Islet precursor cell (in vitro differentiated cells): Measurements from ENCODE around the gene MAGOHB.
A peak's percentile ranks its signal among the peaks of the same experiment; 100 is the strongest.
"Not testable (repeated sequence)": the region's sequence is repeated elsewhere in the genome, so short reads cannot be mapped to it uniquely, and the experiment has no call there.

Experiments
- DNase-seq: peaks from one replicate; pipeline ENCODE4 v3.0.0-alpha.2; 2018

MAGOHB gene

GRCh38 chr12:10611258-10611657 is 2.2 kb downstream of the MAGOHB start:
- DNase-seq, result not testable (repeated sequence)

GRCh38 chr12:10610188-10610587 is 3.2 kb downstream of the MAGOHB start:
- DNase-seq, result no peak

GRCh38 chr12:10607885-10608458 is 5.4 kb downstream of the MAGOHB start:
- no peak for DNase-seq

DNA sequence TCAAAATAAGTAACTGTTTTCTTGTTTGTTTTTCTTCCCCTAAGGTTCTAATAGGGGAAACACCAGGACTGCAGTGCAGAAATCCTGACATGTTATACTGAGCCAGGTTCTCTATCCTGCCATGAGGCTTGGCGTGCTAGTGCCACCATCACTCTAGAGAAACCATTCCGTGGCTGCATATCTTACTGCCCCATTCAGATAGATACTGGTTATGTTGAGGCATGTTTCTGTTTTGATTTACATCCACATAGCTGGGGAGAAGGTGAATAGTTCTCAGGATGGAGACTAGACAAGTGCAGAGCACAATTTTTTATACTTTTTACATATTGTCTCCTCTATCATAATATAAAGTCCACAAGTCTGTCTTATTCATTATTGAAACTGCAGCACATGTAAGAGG is 11.5 kb downstream of the MAGOHB start:
- DNase-seq, result no peak

GRCh38 chr12:10600988-10601387 is 12.4 kb downstream of the MAGOHB start:
- no peak for DNase-seq

DNA sequence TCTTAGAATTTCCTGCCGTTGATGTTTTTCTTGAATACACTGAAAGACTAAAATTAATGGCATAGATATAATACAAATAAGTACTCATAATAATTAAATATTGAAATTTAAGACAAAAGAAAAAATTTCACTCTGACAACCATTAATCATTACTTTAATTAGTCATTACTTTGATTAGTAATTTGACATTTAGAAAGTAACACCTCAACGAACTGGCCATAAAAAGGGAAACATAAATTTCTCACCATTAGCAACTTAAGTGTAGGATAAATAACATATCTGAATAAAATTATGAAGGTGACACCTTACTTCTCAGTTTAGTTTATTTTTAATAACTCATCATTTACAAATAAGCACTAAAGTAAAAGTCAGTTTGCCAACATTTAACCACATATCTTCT is 17.5 kb downstream of the MAGOHB start:
- DNase-seq, result no peak

GRCh38 chr12:10590966-10591365 is 22.4 kb downstream of the MAGOHB start:
- no peak for DNase-seq

GRCh38 chr12:10584415-10584814 is 29.0 kb downstream of the MAGOHB start:
- no peak for DNase-seq

DNA sequence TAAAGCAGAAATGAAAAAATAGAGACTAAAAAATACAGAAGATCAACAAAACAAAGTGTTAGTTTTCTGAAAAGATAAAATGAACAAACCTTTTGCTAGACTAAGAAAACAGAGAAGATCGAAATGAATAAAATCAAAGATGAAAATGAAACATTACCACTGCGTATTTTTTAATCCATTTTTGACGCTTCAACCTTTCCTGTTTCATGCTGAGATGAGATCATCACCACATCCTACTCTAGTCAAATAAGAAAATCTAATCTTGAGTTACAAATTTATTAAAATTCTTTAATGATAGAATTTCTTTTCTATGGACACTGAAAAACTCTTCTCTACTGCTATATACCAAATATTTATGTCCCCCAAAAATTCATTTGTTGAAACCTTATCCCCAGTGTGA is 30.7 kb downstream of the MAGOHB start:
- no peak for DNase-seq

GRCh38 chr12:10582133-10582532 is 31.3 kb downstream of the MAGOHB start:
- not testable (repeated sequence) for DNase-seq

GRCh38 chr12:10574307-10574706 is 39.1 kb downstream of the MAGOHB start:
- no peak for DNase-seq

GRCh38 chr12:10572021-10572490 is 41.4 kb downstream of the MAGOHB start:
- DNase-seq, result not testable (repeated sequence)

- DNase-seq, result peak; percentile 67
These were observed 42.3 kb downstream of the MAGOHB start for GRCh38 chr12:10571141-10571540.

DNA sequence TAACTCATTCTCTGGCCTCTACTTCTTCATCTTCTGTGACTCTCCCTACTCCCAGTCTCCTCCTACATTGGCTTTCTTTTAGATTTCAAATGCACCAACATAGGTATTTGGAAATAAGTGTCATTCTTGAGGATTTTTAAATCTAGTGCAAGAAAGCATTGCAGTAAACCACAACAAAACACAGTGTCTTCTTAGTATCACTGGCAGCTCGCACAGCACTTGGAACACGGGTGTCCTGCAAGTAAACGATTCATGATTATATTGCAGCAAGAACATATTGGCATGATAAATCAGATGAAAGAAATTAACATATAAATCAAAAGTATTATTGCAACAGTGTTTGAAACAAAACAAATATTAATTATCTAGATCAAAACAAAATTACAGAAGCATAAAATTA is 45.6 kb downstream of the MAGOHB start:
- DNase-seq, result no peak

DNA sequence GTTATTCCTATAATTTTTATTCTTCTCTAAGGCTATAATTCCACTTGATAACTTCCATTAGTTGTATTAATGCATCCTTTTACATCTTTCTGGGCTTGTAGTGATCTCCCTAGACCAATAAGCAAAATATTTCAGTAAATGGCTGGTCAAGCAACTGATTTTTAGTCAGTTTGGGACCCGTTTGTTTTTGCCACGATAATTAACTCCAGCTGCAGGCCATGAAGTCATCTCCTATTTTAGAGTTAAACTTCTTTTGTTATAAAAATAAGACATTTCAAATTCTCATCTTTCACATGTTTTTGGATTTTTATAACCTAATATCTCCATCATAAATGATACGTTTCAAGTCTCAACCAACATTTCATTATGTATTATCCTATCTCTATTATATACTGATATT is 49.4 kb downstream of the MAGOHB start:
- DNase-seq, result no peak

DNA sequence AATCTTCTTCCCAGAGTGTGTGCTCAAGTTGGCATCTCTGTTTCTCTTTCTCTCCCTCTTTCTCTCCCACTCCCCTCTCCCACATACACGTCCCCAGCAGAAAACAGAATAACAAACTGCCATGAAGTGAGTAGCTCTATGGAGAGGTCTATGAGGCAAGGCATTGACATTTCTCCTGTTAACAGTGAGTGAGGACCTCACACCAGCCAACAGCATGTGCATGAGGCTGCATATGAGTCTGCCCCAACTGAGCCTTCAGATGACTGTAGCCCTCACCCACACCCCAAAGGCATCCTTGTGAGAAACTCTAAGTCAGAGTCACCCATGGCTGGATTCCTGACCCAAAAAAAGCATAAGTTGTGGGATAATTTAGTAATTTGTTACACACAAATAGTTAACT is 50.4 kb downstream of the MAGOHB start:
- DNase-seq, result no peak

DNA sequence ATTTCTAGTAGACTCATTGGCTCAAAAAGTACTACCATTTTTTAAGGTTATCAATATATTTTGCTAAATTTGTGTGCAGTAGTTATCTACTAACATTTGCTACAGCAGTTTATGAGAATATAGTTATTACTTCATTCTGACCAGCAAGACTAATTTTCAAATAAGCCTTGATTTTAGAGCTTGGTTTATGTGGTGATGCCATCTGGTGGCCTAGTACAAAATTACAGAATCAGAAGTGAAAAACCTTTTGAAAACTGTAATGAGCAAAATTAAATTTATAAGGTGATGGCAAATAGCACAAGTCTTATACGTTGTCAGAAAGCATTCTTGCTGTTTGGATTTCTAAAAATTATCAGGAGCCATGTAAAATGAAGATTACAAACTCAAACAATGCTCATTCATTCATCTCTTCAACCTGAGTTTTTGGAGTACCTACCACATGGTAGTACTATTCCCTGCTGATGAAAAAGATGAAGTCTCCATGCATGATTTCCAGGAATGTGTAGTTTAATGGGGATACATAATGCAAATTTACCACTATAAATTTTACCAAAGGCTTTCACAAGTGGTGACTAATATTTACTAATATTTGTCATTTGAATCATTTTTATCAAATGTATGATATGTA is 51.0 kb downstream of the MAGOHB start:
- DNase-seq, result no peak

DNA sequence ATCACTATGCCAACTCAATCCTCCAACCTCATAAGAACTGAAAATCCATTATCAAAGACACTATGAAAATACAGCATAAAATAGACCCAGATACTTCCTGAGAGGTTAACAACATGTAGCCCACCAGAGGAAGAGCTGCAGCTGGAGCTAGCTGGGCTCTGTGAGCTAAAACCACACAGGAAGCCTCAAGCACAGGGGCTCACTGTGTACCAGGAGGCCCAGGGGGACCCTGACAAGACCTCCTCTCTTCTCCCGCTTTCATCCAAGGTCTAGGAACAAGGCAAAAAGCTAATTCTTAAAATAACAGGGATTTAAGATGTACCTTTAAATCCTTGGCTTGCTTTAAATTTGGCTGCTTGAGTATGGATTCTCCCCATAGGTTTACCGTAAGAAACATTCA is 54.2 kb downstream of the MAGOHB start:
- no peak for DNase-seq

DNA sequence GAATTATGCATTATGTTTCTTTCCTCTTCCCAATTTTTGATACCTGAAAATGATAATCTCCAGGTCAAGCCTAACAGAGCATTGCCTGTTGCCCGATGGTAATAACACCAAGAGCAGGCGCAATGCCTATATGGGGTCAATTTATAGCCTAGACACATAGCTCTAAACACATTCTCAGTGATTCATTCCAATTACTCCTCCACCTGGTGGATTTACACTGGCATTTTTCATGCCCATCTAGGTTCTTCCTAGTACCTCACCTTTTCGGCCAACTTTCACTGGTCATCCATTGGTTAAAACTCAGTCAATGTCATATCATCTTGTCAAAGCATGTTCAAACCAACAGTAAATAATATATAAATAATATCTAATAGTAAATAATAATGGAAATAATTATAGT is 54.6 kb downstream of the MAGOHB start:
- no peak for DNase-seq

DNA sequence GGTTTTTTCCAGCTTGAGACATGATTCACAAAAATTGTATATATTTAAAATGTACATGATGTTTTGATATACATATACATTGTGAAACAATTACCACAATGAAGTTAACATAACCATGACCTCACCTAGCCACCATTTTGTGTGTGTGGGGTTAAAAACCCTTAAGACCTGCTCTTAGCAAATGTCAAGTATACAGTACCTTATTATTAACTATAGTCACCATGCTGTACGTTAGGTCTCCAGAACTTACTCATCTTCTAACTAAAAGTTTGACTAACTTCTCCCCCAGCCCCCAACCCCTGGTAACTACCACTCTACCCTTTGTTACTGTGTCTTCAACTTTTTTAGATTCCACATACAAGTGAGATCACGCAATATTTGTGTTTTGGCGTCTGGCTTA is 55.1 kb downstream of the MAGOHB start:
- no peak for DNase-seq

DNA sequence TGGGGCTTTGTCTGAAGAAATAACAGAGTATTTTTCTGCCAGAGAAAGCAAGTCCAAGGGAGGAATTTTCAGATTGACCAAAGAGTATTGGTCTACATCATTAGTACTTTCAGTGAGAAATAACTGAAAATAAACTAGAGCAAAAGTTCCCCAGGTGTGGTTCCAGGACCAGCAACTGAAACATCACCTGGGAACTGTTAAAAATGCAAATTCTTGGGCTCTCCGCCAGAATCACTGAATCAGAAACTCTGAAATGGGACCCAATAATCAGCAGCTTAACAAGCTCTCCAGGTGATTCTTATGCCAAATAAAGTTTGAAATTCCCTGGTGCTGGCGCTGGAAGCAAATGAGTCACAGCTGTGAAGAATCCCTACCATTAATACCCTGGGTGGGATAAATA is 55.6 kb downstream of the MAGOHB start:
- DNase-seq, result no peak

- DNase-seq, result no peak
These were observed 56.1 kb downstream of the MAGOHB start for GRCh38 chr12:10557329-10557728.

GRCh38 chr12:10554756-10555481 is 58.5 kb downstream of the MAGOHB start:
- no peak for DNase-seq

- no peak for DNase-seq
These were observed 59.1 kb downstream of the MAGOHB start for GRCh38 chr12:10554228-10554755.
